NCI-H2029 treated with DMSO at 0.1 percent for 48 hours (cell line): ENCODE measurements around the gene BICDL2.

ENCODE experiments used
- DNase-seq: peaks from one replicate; lab custom pipeline; 2025; lab: John Stamatoyannopoulos, UW

The BICDL2 gene

DNA sequence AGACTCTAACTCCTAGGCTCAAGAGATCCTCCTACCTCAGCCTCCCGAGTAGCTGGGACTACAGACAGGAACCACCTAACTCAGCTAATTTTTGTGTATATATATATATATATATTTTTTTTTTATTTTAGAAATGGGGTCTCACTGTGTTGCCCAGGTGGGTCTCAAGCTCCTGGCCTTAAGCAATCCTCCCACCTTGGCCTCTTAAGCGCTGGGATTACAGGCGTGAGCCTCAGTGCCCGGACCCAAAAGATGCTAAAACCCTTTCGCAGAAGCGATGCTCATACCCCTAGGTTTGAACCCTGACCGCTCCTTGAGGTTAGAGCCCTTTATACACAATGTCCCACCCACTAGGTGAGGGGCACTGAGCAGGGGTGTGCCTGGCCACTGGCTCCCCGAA, 26.2 kb downstream of the BICDL2 start:
- DNase-seq = no peak

DNA sequence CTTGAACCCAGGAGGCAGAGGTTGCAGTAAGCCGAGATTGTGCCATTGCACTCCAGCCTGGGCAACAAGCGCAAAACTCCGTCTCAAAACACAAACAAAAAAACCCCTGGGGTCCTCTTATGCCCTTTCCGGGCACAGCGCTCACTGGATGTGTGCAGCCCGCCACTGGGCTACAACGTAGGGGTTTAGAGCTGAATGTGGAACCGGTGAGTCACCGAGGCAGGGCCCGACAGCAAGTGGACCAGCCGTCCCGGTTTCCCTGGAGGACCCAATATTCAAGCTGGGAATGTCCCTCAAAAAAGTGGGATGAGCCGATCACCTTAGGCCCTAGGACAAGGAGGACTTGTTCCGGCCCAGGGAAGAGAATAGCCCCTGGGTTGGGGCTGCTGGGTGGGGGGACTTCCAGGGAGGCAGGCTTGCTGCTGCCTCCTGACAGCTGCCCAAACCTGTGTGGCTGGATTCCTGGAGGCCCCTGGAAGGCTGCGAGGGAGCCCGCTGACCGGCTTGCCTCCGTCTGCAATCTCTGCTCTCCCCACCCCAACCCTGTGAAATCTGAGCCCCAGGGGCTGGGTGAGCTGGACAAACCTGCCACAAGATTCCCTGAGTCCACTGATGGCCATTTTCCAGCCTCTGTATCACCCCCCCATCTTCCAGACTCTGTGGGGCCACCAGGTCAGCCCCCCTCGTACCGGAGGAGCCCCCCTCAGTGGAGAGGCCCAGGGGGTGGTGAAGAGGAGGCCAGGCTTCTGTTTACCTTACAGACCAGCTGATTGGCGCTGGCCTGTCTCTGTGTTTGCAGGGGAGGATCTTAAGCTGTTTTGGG, 27.0 kb downstream of the BICDL2 start:
- DNase-seq = no peak

DNA sequence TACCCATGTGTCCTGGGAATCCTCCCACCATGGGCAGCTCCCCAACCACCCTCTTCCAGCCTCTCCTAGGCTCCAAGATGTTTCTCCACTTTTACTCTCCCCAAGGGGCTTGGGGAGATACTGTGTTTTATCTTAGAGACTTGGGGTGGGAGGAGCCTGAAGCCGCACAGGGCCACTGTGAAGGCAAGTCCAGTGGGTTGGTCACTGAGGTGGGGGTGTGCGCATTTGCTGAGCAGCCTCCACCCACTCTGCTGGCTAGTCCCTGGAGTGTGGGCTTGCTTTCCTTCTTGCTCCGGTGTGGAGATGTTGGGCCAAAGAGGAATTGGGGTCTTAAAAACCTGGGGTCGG, 28.1 kb downstream of the BICDL2 start:
- DNase-seq = no peak

DNA sequence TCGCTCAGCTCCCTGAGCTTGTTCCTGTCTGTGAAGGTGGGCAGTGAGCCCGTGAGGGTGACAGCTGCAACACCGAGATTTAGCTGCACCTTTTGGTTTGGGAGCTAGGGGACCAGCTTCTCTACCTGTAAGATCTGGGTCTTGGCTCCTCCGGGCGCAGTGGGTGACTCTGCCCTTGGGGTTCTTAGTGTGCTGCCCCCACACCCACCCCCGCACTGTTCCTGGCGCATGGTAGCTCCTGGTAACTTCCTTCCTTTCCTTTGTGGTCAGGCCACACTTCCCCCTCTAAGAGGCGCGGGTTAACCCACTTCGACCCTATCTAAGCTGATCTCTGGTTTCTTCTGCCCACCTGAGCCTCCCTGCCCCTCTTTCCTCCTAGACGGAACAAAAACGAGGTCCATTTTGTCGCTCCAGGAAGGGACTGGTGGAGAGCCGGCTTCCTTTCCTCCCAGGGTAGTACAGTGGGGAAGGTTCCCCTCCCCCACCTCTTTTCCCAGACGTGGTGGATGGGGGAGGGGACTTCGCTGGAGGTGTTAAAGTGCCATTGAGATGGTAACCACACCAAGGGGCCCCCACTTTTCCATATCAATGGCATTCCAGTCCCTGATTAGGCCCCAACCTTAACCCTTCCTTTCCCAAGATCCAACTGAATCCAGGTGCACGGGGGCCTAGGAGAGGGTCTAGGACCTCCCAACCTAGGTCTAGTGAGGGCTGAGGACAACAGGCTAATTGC, 28.6 kb downstream of the BICDL2 start:
- DNase-seq = no peak

DNA sequence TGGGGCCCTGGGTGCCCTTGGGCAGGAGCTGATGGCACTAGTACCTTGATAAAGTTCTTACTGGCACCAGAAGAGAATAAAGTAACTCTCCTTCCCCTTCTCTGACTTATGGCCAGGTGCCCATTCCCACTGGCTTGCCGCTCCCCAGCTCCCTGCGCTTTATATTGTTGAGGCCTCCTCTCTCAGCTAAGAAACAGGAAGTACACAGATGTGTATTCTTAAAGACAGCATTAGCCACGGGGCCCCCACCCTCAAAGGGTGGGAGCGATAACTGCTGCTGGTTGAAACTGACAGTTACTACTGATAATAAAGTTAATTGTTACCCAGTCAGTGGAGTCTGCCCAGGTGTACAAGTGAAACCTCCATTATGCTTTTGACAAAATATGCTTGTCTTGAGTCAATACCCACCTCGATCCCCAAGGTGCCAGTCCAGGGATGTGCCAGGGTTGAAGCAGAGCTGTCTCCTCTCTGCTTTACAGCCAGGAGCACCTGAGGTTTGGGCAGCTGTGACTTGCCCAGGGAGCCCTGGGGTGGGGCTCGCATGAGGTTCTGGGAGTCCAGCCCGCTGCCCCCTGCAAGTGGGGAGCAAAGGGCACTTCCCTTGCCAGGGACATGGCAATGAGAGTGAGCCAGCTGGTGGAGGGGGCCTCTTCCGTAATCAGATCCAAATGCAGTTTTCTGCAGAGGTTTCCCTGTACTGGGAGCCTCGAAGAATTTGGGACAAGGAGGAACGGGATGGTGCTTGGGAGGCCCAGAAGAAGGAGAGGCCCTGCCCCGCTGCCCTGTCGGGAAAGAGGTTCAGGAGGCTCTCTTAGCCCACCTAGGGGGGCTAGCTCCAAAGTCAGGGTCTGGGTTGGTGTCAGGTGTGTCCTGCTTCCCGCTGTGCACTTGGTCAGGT, 29.4 kb downstream of the BICDL2 start:
- no peak for DNase-seq

DNA sequence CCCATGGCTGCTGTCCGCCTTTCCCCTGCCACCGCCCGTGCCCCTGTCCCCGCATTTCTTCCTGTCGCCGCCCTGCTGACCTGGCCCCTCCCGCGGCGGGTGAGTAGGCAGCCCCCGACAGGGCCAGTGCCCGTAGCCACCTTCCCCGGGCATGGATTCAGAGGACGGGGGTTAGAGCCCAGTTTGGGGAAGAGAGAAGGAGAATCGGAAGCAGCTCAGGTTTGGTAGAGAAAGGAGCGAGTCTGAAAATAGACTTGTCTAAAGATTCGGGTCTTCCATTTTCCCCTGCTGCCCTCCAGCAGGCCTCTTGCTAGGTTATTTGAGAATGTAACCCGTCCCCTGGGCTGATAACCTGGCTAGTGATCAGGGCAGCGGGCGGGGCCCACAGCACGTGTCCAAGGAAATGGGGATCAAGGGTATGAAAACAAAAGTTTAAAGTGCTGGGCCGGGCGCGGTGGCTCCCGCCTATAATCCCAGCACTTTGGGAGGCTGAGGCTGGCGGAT, 31.9 kb downstream of the BICDL2 start:
- no peak for DNase-seq

DNA sequence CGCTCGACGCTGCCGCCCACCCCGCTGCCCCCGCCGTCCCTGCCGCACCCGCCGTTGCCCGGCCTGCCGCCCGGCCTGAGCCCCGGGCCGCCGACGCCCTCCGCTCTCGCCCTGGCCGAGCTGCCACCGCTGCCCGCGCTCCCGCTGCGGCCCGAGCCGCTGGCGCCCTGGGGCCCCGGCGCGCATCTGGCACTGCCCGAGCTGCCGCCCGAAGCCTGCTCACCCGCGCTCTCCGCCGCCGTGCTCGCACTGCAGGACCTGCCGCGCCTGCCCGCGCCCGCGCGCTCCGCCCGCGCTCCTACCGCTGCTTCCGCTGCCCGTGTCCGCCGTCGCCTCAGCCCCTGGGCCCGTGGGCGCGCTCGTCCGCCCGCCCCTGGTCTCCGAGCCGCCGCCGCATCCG, 32.4 kb downstream of the BICDL2 start:
- no peak for DNase-seq

DNA sequence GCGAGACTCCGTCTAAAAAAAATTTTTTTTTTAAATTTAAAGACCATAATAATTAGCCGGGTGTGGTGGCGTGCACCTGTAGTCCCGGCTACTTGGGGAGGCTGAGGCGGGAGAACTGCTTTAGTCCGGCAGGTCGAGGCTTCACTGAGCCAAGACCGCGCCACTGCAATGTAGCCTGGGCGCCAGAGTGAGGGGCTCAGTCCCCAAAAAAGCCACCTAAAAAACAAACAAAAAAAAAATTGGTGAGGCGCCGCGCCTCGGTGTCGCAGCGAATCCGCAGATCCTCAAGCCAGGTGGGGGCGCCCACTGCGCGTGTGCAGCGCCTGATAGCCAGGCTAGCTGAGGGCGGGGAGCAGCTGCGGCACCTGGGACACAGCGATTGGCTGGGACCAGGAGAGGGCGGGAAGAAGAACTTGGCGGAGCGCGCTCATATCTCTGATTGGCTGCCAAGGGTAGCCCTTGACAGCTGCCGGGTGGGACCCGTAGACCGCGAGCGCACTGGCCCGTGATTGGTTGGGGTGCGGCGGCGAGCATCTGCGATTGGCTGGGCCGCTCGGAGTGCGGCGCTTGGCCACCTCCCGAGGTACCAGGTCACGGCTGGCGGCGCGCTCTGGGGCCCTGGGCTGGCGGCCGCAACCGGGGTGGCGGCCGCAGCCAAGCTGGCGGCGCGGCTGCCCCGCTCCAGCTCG, 33.0 kb downstream of the BICDL2 start:
- DNase-seq = peak; percentile 90

DNA sequence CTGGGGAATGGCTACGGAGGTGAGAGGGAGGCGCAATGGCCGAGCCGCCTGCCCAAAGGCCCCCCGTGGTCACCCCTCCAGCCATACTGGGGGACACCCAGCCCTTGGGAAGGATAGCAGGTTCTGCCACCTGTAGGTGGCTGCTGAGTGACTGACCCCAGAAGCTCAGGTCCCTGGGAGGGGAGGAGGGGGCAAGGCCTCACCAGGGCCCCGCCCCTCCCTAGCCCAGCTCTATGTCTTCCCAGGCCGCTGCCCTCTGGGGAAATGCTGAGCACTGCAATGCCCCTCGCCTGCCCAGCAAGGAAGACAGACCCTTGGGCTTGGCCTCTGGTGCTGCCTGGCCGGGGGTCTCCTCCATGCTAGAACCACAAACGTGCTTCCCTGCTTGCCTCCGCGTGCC, 35.4 kb downstream of the BICDL2 start:
- DNase-seq = no peak

DNA sequence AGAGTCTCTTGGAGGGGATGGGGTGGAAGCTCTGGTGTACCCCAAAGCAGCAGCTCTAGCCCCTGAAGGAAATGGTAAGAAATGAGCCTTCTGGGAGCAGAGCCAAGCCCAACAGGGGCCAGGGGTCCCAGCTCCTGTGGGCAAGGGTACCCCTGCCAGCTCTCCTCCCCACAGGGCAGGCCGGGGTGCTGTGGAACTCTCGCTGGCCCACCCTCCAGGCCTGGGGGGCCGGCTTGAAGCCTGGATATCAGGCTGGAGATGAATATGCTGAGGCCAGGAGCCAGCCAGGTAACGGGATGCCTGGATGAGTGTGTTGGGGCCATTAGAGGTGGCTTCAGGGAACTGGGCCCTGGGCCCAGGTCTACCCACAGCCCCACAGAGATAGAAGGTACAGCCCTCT, 36.2 kb downstream of the BICDL2 start:
- no peak for DNase-seq

DNA sequence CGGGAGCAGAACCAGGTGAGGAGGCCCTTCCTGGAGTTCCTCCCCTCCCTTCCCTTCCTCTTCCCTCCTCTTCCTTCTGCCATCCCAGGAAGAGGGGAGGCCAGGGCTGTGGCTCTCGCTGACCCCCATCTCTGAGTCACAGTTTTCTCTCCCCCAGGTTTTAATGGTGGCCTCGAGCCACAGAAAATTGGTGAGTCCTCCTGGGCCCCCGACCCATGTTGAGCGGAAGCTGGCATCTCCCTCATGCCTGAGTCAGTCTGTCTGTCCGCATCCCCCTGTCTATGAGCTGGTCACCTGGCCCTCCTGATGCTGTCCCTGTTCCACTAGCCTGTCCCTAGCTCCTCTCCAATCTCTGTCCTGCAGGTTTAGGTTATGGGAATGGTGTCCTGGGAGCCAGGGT, 36.8 kb downstream of the BICDL2 start:
- DNase-seq = no peak

DNA sequence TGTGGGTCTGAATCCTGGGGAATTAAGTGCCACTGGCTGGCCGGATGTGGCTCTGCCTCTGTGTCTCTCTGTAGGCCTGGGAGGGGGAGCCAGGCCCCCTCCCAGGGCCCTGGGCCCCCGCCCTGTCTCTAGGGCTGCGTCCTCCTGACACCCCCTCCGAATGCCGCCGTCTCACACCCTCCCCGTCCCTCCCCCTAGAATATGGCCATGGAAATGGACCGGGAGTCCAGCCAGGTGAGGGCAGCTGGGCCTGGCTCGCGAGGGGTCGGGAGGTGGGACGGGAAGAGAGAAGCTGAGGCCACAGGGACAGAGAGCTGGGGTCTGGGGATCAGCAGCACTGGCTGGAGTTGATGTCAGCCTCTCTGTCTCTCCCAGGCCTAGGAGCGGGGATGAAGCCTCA, 40.4 kb downstream of the BICDL2 start:
- DNase-seq = no peak

DNA sequence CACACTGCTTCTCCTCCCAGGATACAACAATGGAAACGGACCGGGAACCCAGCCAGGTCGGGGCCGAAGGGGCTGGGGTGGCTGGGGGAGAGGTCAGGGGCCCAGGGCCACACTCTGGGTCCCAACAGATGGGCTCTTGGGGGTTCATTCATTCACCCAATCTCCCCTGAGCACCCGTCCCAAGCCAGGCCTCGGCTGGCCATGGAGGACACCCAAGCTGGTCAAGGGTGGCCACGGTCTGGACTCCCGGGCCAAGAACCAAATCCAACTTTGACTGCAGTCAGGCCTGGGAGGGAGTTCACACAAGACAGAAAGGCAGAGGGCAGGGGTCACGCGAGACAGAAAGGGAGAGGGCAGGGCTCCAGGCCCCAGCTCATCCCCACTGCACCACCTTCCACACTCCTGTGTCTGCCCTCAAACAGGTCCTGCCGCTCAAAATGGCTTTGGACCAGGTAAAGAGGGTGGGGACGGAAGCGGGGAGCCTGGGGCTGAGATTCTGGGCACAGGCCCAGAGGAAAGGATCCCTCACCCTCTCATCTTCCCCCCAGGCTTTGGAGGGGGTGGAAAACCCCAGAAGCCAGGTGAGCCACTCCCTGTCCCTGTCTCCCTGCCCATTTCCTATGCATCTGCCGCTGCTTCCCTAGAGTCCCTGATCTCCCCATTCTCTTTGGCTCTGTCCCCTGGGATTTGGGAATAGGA, 44.2 kb downstream of the BICDL2 start:
- no peak for DNase-seq

DNA sequence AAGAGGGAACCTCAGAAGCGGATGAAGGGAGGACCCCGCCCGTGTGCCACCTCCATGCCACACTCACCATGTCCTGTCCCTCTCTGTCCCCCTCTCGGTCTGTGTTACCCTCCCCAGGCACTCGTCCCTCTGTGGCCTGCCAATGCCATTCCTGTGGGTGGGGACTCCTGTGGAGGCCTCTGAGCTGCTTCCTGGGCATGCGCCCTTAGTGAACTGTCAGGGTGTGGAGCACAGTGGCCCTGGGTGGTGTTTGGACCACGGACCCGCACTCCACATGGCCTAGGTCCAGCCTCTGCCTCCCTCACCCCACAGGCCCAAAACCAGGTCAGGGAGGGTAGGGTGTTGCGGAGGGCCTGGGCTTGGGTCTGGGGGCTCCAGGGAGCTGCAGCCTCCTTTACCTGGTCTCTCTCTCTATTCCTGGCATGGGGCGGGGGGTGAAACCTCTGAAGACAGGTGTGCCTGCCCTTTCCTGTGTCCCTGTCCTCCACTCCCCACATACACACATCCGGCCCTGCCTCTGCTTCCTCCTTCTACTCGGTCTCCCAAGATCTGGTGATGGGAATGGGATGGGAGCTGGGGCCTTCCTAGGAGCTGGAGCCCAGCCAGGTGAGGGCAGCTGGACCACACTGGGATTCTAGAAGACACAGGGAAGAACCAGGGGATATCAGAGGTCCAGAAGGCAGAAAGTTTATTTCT, 45.0 kb downstream of the BICDL2 start:
- DNase-seq = no peak

DNA sequence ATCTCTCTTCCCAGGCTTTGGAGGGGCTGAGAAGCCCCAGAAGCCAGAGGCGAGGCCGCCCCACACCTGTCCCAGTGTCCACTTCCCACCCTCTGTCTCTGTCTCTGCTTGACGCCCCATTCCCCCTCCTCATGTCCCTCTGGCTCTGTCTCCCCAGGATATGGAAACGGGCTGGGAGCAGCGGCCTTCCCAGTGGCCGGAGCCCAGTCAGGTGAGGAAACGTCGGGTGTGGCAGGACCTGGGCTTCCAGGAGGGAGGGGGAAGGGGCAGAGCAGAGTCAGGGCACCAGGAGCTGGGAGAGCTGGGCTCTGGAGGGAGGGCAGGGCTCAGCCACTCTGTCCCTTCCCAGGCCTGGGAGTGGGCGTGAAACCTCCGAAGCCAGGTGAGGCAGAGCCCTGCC, 45.9 kb downstream of the BICDL2 start:
- no peak for DNase-seq

DNA sequence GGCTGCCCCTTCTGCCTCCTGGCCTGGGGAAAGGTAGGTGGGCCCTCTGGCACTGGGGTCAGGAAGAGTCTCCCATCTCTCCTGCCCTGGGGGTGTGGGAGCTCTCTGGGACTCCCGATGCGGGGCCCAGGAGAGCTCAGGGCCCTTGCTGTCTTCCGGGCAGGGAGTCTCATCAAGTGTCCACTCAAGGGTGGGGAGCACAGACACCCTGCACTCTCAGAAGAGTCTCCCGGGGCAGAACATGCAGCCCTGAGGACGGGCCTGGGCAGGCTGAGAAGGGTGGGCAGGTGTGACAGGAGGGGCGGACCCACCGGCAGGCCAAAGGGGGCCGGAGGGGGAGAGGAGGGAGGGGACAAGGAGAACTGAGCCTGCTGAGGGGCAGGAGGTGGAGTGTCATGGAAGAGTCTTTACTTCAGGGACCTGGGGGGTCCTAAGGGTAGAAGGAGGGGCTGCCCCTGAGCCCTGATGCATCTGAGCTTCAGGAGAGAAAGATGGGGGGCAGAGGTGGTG, 48.1 kb downstream of the BICDL2 start:
- no peak for DNase-seq

DNA sequence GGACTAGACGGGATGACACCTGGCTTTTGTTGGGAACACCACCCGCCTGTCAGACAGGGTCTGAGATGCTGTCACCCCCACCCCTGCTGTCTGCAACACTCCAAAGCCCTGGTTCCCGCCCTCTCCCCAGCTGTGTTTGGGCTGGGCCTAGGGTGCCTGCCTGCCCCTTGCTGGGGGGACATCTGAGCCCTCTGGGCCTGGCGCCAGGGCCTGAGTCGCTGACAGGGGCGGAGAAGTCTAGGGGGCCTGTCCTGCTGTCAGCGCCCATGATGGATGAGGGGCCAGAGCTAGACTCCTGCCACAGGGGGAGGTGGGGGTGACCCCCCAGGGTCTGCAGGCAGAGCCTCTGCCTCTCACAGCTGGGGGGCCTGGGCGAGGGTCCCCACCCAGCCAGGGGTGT, 48.9 kb downstream of the BICDL2 start:
- no peak for DNase-seq

DNA sequence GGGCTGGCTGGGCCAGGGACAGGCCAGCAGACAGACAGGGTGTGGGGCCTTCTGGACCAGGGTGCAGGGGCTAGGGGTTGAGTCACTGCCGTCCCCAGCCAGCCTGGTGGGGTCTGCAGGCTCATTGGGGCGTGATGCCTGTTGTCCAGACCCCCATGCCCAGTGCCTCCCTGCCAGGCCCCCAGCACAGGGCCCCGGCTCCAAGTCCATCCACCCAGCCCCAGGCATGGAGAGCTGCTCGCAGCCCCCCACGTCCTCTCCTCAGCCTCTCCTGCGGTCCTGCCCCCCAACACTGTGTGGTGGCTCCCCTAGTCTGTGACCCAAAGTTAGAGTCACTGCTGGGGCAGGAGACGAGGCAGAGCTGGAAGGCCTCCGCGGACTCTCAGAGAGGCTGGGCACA, 49.5 kb downstream of the BICDL2 start:
- DNase-seq = no peak

DNA sequence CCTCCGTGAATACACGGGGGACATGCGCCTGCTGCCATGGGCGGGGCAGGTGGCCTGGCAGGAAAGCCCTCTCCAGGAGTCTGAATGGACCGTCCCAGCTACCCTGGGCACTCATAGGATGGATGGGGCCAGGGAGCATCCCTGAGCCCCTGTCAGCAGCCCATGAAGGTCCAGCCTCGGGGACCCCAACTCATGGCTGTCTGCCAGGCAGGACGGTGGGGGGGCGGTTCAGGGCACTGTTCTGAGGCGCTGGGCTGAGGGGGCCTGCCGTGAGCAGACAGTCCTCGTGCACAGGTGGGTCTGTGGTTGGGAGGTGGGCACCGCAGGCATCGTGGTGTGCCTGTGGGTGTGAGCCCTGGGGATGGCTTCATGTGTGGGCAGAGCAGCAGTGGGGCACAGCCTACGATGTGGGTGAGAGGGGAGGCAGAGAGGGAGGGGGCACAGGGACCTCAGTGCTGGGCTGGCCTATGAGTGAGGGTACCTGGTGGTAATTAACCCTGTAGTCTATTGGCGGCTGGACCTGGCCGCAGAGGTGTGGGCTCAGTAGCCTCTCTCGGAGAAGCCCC, 50.0 kb downstream of the BICDL2 start:
- DNase-seq = no peak

DNA sequence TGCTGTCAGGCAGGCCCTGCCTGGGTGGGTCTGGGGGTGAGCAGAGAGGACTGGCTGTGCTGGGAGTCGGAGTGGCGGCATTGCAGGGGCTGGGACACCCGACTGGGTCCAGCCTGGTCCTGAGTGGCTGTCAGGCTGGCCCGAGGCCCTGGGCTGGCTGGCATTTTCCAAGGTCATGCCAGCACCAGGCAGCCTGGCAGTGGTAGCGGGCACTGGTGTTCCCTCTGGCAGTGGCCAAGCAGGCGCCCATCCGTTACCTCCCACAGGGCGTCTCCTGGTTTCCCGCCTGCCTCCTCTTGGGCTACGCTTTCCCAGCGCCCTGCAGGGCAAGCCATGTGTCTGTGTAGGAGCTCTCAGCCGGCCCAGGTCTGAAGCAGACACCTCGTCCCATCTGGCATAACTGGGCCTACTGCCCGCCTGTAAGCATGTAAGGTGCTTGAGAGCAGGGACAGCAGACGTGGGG, 50.8 kb downstream of the BICDL2 start:
- no peak for DNase-seq
